SU-DHL-6 (cell line): ENCODE data around the gene GFPT2.

ENCODE experiments used
- H2AFZ ChIP-seq: fragments of 200-600 bp; sonication (generic); 2 replicates; pipeline ENCODE4 v1.6.1; 2014; ENCODE audit warnings: low read depth, mild to moderate bottlenecking, moderate library complexity, mixed read lengths, antibody characterized with exemption, low read length; ENCODE audit not compliant: severe bottlenecking
- H3F3A ChIP-seq: fragments of 200-600 bp; shearing (Covaris generic); 2 replicates; pipeline ENCODE4 v1.6.0; 2016; ENCODE audit warnings: antibody characterized with exemption, mild to moderate bottlenecking; ENCODE audit not compliant: insufficient read depth
- H3K27ac ChIP-seq: fragments of 200-600 bp; sonication (generic); 2 replicates; pipeline ENCODE4 v1.5.1; 2016; ENCODE audit warnings: low read depth, mild to moderate bottlenecking, low read length, moderate library complexity, mixed read lengths
- H3K27me3 ChIP-seq: fragments of 200-600 bp; sonication (generic), shearing (Covaris generic); 2 replicates; pipeline ENCODE4 v1.6.0; 2014; ENCODE audit warnings: mild to moderate bottlenecking, low read length
- H3K36me3 ChIP-seq: fragments of 200-600 bp; sonication (generic); 2 replicates; pipeline ENCODE4 v1.6.1; 2014; ENCODE audit warnings: mild to moderate bottlenecking, low read length, mixed read lengths
- H3K4me2 ChIP-seq: fragments of 300-600, 200-600 bp; shearing (Covaris generic), sonication (generic); 2 replicates; pipeline ENCODE4 v1.6.0; 2014; ENCODE audit warnings: low read length, low read depth, mild to moderate bottlenecking; ENCODE audit not compliant: poor library complexity, severe bottlenecking
- H3K4me3 ChIP-seq: fragments of 200-600 bp; sonication (generic); 2 replicates; pipeline ENCODE4 v1.5.1; 2014; ENCODE audit warnings: antibody characterized with exemption, low read length, mild to moderate bottlenecking, mixed read lengths; ENCODE audit not compliant: insufficient read depth, poor library complexity, severe bottlenecking
- H3K79me2 ChIP-seq: fragments of 200-600 bp; sonication (generic); 2 replicates; pipeline ENCODE4 v1.6.1; 2014; ENCODE audit warnings: mild to moderate bottlenecking, low read length, moderate library complexity; ENCODE audit not compliant: insufficient read depth
- H3K9ac ChIP-seq: fragments of 200-600 bp; sonication (generic); 2 replicates; pipeline ENCODE4 v1.7.0; 2014; ENCODE audit warnings: mild to moderate bottlenecking, low read length
- H3K9me2 ChIP-seq: fragments of 200-600 bp; sonication (generic); replicated peaks from 2 replicates; pipeline ENCODE4 v1.6.1; 2014; ENCODE audit warnings: low read length; ENCODE audit not compliant: insufficient read depth
- H3K9me3 ChIP-seq: fragments of 200-600 bp; sonication (generic); 2 replicates; pipeline ENCODE4 v1.6.1; 2014; ENCODE audit warnings: low read length, mixed read lengths; ENCODE audit not compliant: insufficient read depth
- H4K20me1 ChIP-seq: fragments of 200-600 bp; sonication (generic); 2 replicates; pipeline ENCODE4 v1.6.1; 2014; ENCODE audit warnings: low read depth, mild to moderate bottlenecking, antibody characterized with exemption, low read length, moderate library complexity, mixed read lengths
- CTCF ChIP-seq: fragments of 200-600 bp; sonication (generic); IDR thresholded peaks from one replicate; pipeline ENCODE4 v1.5.1; 2017; ENCODE audit warnings: antibody characterized with exemption, mild to moderate bottlenecking, low read length, moderate library complexity; ENCODE audit not compliant: insufficient read depth, poor library complexity, severe bottlenecking
- EZH2phosphoT487 ChIP-seq: fragments of 200-600 bp; sonication (generic), shearing (Covaris generic); conservative IDR thresholded peaks from 2 replicates; pipeline ENCODE4 v1.6.1; 2018; ENCODE audit warnings: mild to moderate bottlenecking, antibody characterized with exemption, low read length, moderate library complexity, mixed read lengths

GFPT2 gene

GRCh38 chr5:180371949-180372348 lies 18.8 kb upstream of the GFPT2 start:
- H2AFZ ChIP-seq = no peak overlapping the region
- no peaks in the 10 kb centered on the region for H3K9me3 ChIP-seq
- no peaks in the 10 kb centered on the region for H3F3A ChIP-seq
- no peak overlapping the region for H3K4me3 ChIP-seq
- H3K9me2 ChIP-seq = no peaks in the 10 kb centered on the region
- TF ChIP-seq EZH2phosphoT487 (no peak), CTCF (no peak)
- H4K20me1 ChIP-seq = no peaks in the 10 kb centered on the region
- H3K9ac ChIP-seq = no peak overlapping the region
- no peak overlapping the region for H3K4me2 ChIP-seq
- H3K27me3 ChIP-seq = no peaks in the 10 kb centered on the region
- no peaks in the 10 kb centered on the region for H3K36me3 ChIP-seq
- H3K27ac ChIP-seq = no peak overlapping the region
- H3K79me2 ChIP-seq = no peaks in the 10 kb centered on the region

GRCh38 chr5:180370861-180371641 lies 17.9 kb upstream of the GFPT2 start:
- Histone ChIP-seq H3F3A (no peaks in the 10 kb centered on the region), H3K9ac (no peak overlapping the region), H2AFZ (no peak overlapping the region), H3K79me2 (no peaks in the 10 kb centered on the region), H3K27me3 (no peaks in the 10 kb centered on the region), H3K27ac (no peak overlapping the region), H3K9me2 (no peaks in the 10 kb centered on the region), H3K4me3 (no peak overlapping the region), H4K20me1 (no peaks in the 10 kb centered on the region), H3K4me2 (no peak overlapping the region), H3K9me3 (no peaks in the 10 kb centered on the region), H3K36me3 (no peaks in the 10 kb centered on the region)
- TF ChIP-seq CTCF (no peak), EZH2phosphoT487 (no peak)

- H3K9me3 ChIP-seq = no peaks in the 10 kb centered on the region
- H3F3A ChIP-seq = no peaks in the 10 kb centered on the region
- H3K79me2 ChIP-seq = no peaks in the 10 kb centered on the region
- no peak overlapping the region for H3K9ac ChIP-seq
- H3K4me3 ChIP-seq = no peak overlapping the region
- no peaks in the 10 kb centered on the region for H3K36me3 ChIP-seq
- no peak overlapping the region for H3K4me2 ChIP-seq
- no peak for TF ChIP-seq CTCF
- no peak for TF ChIP-seq EZH2phosphoT487
- no peak overlapping the region for H2AFZ ChIP-seq
- H4K20me1 ChIP-seq = no peaks in the 10 kb centered on the region
- H3K27me3 ChIP-seq = no peaks in the 10 kb centered on the region
- H3K9me2 ChIP-seq = no peaks in the 10 kb centered on the region
- H3K27ac ChIP-seq = no peak overlapping the region
Measured at GRCh38 chr5:180367991-180368390, 14.9 kb upstream of the GFPT2 start.
